ENCODE measurements around the gene EDN1. TPM values are rescaled to one million over a fixed set of nuclear protein-coding genes. Genes with fewer than 3 reads are reported as not detected.

The EDN1 gene
- total RNA-seq, 2 experiments from 2014 or later = 0.14 TPM; not detected in 1

- TF ChIP-seq CTCF (IDR thresholded peaks at IDR 0.05) = no peak
- ChIA-PET POLR2A (no interaction called here), CTCF (no interaction called here)
- intact Hi-C loops (cut with micrococcal nuclease) = no loop called here
- ATAC-seq (no peak), DNase-seq (no peak)
- Mint-ChIP-seq H3K27me3 (peaks cover 6% of the 10 kb centered on the region), H3K4me3 (no peak overlapping the region), H3K4me1 (ENCODE audit: low read depth) (peaks cover 15% of the 10 kb centered on the region), H3K27ac (no peak overlapping the region), H3K9me3 (peaks cover 6% of the 10 kb centered on the region), H3K36me3 (ENCODE audit: low read depth) (peaks cover 1% of the 10 kb centered on the region)
Measured at GRCh38 chr6:12275107-12275506, 15.1 kb upstream of the EDN1 start.

GRCh38 chr6:12276930-12277315 lies 13.2 kb upstream of the EDN1 start:
- Mint-ChIP-seq H3K4me3 (no peak overlapping the region), H3K27me3 (peaks cover 8% of the 10 kb centered on the region), H3K36me3 (ENCODE audit: low read depth) (peaks cover 1% of the 10 kb centered on the region), H3K4me1 (ENCODE audit: low read depth) (peaks cover 8% of the 10 kb centered on the region), H3K27ac (no peak overlapping the region), H3K9me3 (peaks cover 2% of the 10 kb centered on the region)
- DNase-seq (no peak), ATAC-seq (no peak)
- TF ChIP-seq CTCF (IDR thresholded peaks at IDR 0.05) = no peak
- POLR2A ChIA-PET = no interaction called here
- intact Hi-C loops (cut with micrococcal nuclease) = no loop called here
- CTCF ChIA-PET = no interaction called here

GRCh38 chr6:12277386-12277785 lies 12.8 kb upstream of the EDN1 start:
- no peak for TF ChIP-seq CTCF (IDR thresholded peaks at IDR 0.05)
- H3K4me3 Mint-ChIP-seq = no peak overlapping the region
- no peak for DNase-seq
- intact Hi-C loops (cut with micrococcal nuclease) = no loop called here
- ChIA-PET POLR2A (no interaction called here), CTCF (interaction anchor here (4.7 kb wide), 1 partner anchor 13 kb away, joined by 32 read pairs; the partner anchor contains the start of gene EDN1)
- no peak overlapping the region for H3K27ac Mint-ChIP-seq
- H3K4me1 Mint-ChIP-seq (ENCODE audit: low read depth) = peaks cover 8% of the 10 kb centered on the region
- H3K36me3 Mint-ChIP-seq (ENCODE audit: low read depth) = no peaks in the 10 kb centered on the region
- H3K27me3 Mint-ChIP-seq = peaks cover 8% of the 10 kb centered on the region
- no peak for ATAC-seq
- no peaks in the 10 kb centered on the region for H3K9me3 Mint-ChIP-seq

GRCh38 chr6:12278915-12279314 lies 11.2 kb upstream of the EDN1 start:
- CTCF ChIA-PET = interaction anchor here (0.9 to 4.7 kb wide), 2 partner anchors 8 to 12 kb away, joined by 3 to 32 read pairs; partner anchors contain the start of gene EDN1
- intact Hi-C loops (cut with micrococcal nuclease) = no loop called here
- ATAC-seq (no peak), DNase-seq (no peak)
- H3K4me1 Mint-ChIP-seq (ENCODE audit: low read depth) = peaks cover 8% of the 10 kb centered on the region
- no peak for TF ChIP-seq CTCF (IDR thresholded peaks at IDR 0.05)
- no peak overlapping the region for H3K27ac Mint-ChIP-seq
- H3K4me3 Mint-ChIP-seq = no peak overlapping the region
- H3K9me3 Mint-ChIP-seq = no peaks in the 10 kb centered on the region
- POLR2A ChIA-PET = no interaction called here
- peaks cover 14% of the 10 kb centered on the region for H3K27me3 Mint-ChIP-seq
- no peaks in the 10 kb centered on the region for H3K36me3 Mint-ChIP-seq (ENCODE audit: low read depth)

GRCh38 chr6:12279322-12280091 lies 10.7 kb upstream of the EDN1 start:
- Mint-ChIP-seq H3K27me3 (peaks cover 14% of the 10 kb centered on the region), H3K4me3 (no peak overlapping the region), H3K4me1 (ENCODE audit: low read depth) (peaks cover 8% of the 10 kb centered on the region), H3K27ac (no peak overlapping the region), H3K36me3 (ENCODE audit: low read depth) (no peaks in the 10 kb centered on the region), H3K9me3 (no peaks in the 10 kb centered on the region)
- intact Hi-C loops (cut with micrococcal nuclease) = no loop called here
- ChIA-PET CTCF (interaction anchor here (0.7 to 4.7 kb wide), 4 partner anchors 8 to 623 kb away, joined by 3 to 32 read pairs (median 4); partner anchors contain the start of gene EDN1), POLR2A (no interaction called here)
- ATAC-seq = no peak
- TF ChIP-seq CTCF (IDR thresholded peaks at IDR 0.05) = no peak
- DNase-seq = no peak
